Heart left ventricle (tissue), 16 donors: ENCODE data around the gene SH3RF3. TPM values are rescaled to one million over a fixed set of nuclear protein-coding genes. Genes with fewer than 3 reads are reported as not detected.
A peak's percentile ranks its signal among the peaks of the same experiment; 100 is the strongest.

Experiments used
- ATAC-seq, 4 donors: fragments of 200-7000 bp; cut with Tn5 transposase; one replicate each; pipeline ENCODE4 v1.9.1; 2020 to 2022; ENCODE audit warnings: moderate library complexity in 4 of 4, mild to moderate bottlenecking in 3 of 4, moderate number of reproducible peaks in 1 of 4
- DNase-seq, 5 donors: peaks; one replicate each; pipeline ENCODE4 v3.0.0-alpha.2; 2020
- H3K27ac ChIP-seq, 12 donors: fragments of 200-600 bp; sonication (generic) in 4 of 12; one replicate each; pipeline versions ENCODE4 v1.5.0 to v1.8.0; 2016 to 2022; ENCODE audit warnings: mild to moderate bottlenecking in 2 of 12
- H3K27me3 ChIP-seq, 9 donors: fragments of 200-600 bp; sonication (generic) in 2 of 9; one replicate each; pipeline versions ENCODE4 v1.5.1 to v1.8.0; 2016 to 2022; ENCODE audit warnings: mild to moderate bottlenecking in 3 of 9
- H3K36me3 ChIP-seq, 9 donors: fragments of 200-600 bp; sonication (generic) in 2 of 9; one replicate each; pipeline versions ENCODE4 v1.5.0 to v1.8.0; 2018 to 2022; ENCODE audit warnings: mild to moderate bottlenecking in 2 of 9
- H3K4me1 ChIP-seq, 12 donors: fragments of 200-600 bp; sonication (generic) in 4 of 12; one replicate each; pipeline versions ENCODE4 v1.5.0 to v1.8.0; 2016 to 2022; ENCODE audit warnings: mild to moderate bottlenecking in 3 of 12
- H3K4me3 ChIP-seq, 12 donors: fragments of 200-600 bp; sonication (generic) in 4 of 12; one replicate each; pipeline versions ENCODE4 v1.5.0 to v1.8.0; 2017 to 2022; ENCODE audit warnings: mild to moderate bottlenecking in 9 of 12, moderate library complexity in 4 of 12
- H3K9me3 ChIP-seq, 12 donors: fragments of 200-600 bp; sonication (generic) in 4 of 12; one replicate each; pipeline versions ENCODE4 v1.5.0 to v1.8.0; 2016 to 2022; ENCODE audit warnings: mild to moderate bottlenecking in 1 of 12
- POLR2A ChIP-seq, 2 donors: fragments of 450-650 bp; IDR thresholded peaks; one replicate each; pipeline ENCODE4 v1.6.1; 2017; ENCODE audit warnings: antibody characterized with exemption in 2 of 2, mild to moderate bottlenecking in 2 of 2, moderate library complexity in 2 of 2
- WGBS, 4 donors: extraction: QIAGEN DNeasy Blood & Tissue Kit in 2 of 4; methylation state at CpG; one replicate each; pipeline versions ENCODE4 v1.1.5 to v1.1.7; 2013 to 2018; 5-methylcytosine and 5-hydroxymethylcytosine counted together
- intact Hi-C, 10 donors: fragments of 100-400 bp; cut with DNase I; formaldehyde crosslinking; loops; one replicate each; pipeline versions ENCODE4 v1.11.1 to v1.14.2; 2022
- polyA plus RNA-seq, 2 donors: library from polyadenylated mRNA; stranded (reverse); fragments of 200-250 nt; gene quantifications; one replicate each; pipeline ENCODE4 v1.2.3, GENCODE V29; 2013
- total RNA-seq, 9 donors: library from RNA; depleted of rRNA in 2 of 9; stranded (reverse); fragments of >200 nt in 2 of 9; fragmentation: NEBNext Ultra II Directional in 3 of 9; extraction: Animal tissue kit (Norgen Biotek cat#: 25700) in 3 of 9; gene quantifications; one replicate each; pipeline versions ENCODE4 v1.1.0 to v1.2.4, GENCODE V29; 2016 to 2023
- TF ChIP-seq, protein P1 (sequence below), 12 donors: fragments of 200-600 bp; sonication (generic) in 4 of 12; IDR thresholded peaks; one replicate each; pipeline versions ENCODE4 v1.5.0 to v1.8.0; 2018 to 2022; ENCODE audit warnings: antibody characterized with exemption in 12 of 12, mild to moderate bottlenecking in 5 of 12
- donor health status: ischemic (EF 13 %, LVEDD 7.1; RV severe dilation, severe dysfunction).
- donor health status: healthy with polysubstance abuse.
- donor health status: DM: no; HTN: yes; CAD: no.
- donor health status: DM: no; HTN: no; CAD: no.
- donor health status: ischemic (EF 25% LVEDD 6.9; RV normal size, moderate dysfunction).
- donor health status: ischemic (EF 25% LVEDD 5.7; RV mildly dilated, moderate dysfunction).
- donor health status: healthy.
- donor health status: DM: yes; HTN: yes; CAD: no.
- donor health status: ischemic (EF 35%, LVEDD 5.7; RV mildly dilated, moderate dysfunction).
- donor health status: nonischemic (EF 11% LVEDD 7.7; RV severe dilation, severe dysfunction).
- donor health status: DM: yes; HTN: yes; CAD: no.
- donor health status: PGD.
- donor health status: ischemic (EF 29% LVEDD 5.4; RV normal size, mild dysfunction).
- donor health status: nonischemic (EF 23%, LVEDD 6.1; RV moderate dilation, normal function).

SH3RF3 gene
- total and polyA plus RNA-seq, 11 donors = 5.2 to 15.7 (median 7.9) TPM

DNA sequence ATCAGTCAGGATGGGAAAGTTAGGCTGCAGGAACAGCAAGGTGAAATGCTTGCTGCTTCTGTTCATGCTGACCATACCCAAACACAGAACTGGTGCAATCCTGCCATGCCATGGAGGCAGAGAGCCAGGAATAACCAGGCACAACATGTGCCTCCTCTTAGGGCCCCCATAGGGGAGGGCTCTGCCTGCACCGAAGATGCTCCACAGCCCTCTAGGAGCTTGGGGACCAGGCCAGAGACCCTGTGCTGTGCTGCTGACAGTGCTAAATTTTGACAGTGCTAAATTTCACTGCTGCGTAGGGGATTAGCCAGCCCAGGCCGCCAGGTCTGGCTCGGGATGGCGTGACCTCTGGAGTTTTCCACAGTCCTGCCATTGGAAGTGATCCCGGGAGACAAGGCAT, 173.3 kb downstream of the SH3RF3 start:
- no peak for ATAC-seq
- intact Hi-C loops = no loop called here

DNA sequence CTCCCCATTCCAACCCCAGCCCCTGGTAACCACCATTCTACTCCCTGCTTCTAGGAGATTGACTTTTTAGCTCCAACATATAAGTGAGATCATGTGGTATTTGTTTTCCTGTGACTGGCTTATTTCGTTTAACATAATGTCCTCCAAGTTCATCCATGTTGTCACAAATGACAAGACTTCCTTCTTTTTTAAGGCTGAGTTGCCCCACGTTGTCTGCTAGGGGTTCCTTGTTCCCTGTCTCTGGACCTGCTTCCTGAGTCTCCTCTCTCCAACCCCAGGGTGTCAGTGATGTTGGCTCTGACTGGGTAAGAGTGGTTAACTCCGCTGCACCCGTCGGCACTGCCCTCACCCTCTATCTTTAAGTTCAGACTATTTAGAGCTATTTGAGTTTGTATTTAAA, 175.2 kb downstream of the SH3RF3 start:
- Histone ChIP-seq H3K4me3 (no peak overlapping the region), H3K4me1 (peaks cover 0 to 20% (median 7%) of the 10 kb centered on the region in 12 donors), H3K36me3 (no peaks in the 10 kb centered on the region), H3K27me3 (no peaks in the 10 kb centered on the region), H3K9me3 (no peaks in the 10 kb centered on the region), H3K27ac (no peak overlapping the region)
- intact Hi-C loops = no loop called here
- no peak for TF ChIP-seq POLR2A (IDR thresholded peaks at IDR 0.05)
- TF ChIP-seq, protein P1, sequence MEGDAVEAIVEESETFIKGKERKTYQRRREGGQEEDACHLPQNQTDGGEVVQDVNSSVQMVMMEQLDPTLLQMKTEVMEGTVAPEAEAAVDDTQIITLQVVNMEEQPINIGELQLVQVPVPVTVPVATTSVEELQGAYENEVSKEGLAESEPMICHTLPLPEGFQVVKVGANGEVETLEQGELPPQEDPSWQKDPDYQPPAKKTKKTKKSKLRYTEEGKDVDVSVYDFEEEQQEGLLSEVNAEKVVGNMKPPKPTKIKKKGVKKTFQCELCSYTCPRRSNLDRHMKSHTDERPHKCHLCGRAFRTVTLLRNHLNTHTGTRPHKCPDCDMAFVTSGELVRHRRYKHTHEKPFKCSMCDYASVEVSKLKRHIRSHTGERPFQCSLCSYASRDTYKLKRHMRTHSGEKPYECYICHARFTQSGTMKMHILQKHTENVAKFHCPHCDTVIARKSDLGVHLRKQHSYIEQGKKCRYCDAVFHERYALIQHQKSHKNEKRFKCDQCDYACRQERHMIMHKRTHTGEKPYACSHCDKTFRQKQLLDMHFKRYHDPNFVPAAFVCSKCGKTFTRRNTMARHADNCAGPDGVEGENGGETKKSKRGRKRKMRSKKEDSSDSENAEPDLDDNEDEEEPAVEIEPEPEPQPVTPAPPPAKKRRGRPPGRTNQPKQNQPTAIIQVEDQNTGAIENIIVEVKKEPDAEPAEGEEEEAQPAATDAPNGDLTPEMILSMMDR (IDR thresholded peaks at IDR 0.05) = no peak
- DNase-seq (no peak), ATAC-seq (no peak)
- 73 to 82% (median 77%) methylated on average over 5 of the region's 5 CpGs for WGBS, 4 donors

More for the DNA sequence above, 173.3 kb downstream of the SH3RF3 start:
- no peak overlapping the region for H3K4me3 ChIP-seq
- no peak for DNase-seq
- no peak for TF ChIP-seq POLR2A (IDR thresholded peaks at IDR 0.05)
- TF ChIP-seq, protein P1 (IDR thresholded peaks at IDR 0.05) = no peak
- H3K27me3 ChIP-seq = no peaks in the 10 kb centered on the region
- WGBS, 4 donors = 89 to 95% (median 93%) methylated on average over 6 of the region's 6 CpGs
- H3K36me3 ChIP-seq = no peaks in the 10 kb centered on the region
- H3K27ac ChIP-seq = no peak overlapping the region
- H3K9me3 ChIP-seq = no peaks in the 10 kb centered on the region
- peaks cover 0 to 31% (median 9%) of the 10 kb centered on the region in 12 donors for H3K4me1 ChIP-seq

DNA sequence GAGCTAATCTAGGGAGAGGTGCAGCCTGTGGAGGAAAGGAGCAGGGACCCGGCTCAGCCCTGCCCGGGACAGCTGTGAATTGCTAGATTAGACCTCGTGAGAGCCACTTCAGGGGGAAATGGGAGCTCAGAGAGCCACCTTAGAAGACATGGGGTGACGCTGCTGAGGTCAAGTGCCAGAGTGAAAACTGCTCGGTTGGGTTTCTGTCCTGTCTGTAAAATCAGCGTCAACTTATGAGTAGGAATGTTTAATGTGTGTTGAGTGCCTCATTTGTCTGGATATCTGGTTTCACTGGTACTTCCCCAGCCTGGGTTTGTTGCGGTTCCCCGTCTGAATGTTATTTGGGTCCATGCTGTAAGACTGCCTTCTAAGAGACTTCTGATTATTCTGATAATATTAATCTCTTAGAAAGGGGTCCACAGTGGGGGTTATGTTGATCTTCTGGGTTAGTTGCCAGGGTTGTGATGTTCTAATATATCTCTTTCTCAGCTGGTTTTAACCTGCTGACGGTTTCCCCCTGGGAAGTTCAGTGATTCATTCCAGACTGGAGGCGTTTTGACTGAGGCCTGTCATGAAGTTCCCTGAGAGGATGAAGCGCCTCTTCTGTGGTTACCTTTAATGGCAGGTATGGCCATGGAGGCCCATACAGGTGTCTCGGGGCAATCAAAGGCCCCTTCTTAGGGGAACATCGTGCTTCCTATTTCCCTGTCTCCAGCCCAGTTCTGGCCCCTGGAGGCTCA, 175.9 kb downstream of the SH3RF3 start:
- Histone ChIP-seq H3K27me3 (no peaks in the 10 kb centered on the region), H3K27ac (no peak overlapping the region), H3K36me3 (no peaks in the 10 kb centered on the region), H3K9me3 (no peaks in the 10 kb centered on the region), H3K4me1 (peaks cover 0 to 15% (median 4%) of the 10 kb centered on the region in 12 donors), H3K4me3 (no peak overlapping the region)
- ATAC-seq (no peak), DNase-seq (peak in 1 of 5 donors; percentile 1)
- TF ChIP-seq, protein P1 (IDR thresholded peaks at IDR 0.05) = no peak
- no peak for TF ChIP-seq POLR2A (IDR thresholded peaks at IDR 0.05)
- 86 to 93% (median 86%) methylated on average over 12 to 13 of the region's 13 CpGs for WGBS, 4 donors
- intact Hi-C loops = no loop called here

DNA sequence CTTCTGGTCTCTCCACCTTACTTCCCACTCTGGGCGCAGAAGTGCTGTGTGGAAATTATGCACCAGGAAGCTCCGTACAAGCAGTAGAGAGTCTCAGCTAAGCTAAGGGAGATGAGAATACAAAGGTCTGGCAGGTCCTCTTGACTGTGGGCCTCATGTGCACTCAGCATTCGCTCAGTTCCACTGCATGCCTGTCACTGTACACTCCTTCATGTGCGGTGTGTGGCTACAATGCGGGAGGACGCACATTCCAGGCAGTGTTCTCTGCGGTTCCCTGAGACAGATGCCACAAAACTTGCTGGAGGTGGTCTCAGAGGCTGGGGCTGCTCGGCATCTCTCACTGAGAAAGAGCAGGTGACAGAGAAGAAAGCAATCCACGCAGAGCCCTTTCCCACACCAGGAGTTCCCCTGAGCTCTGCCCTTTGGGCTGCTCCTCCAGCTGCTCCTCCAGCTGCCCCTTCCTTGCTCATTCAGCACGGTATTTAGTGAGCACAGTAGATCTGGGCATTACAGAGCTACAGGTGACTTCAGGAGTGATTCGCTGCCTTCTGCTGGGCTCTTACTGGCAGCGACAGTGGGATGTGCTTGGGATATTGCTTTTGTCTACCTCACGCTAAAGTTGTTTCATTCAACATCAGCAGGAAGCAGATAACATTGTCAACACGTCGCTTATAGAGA, 176.6 kb downstream of the SH3RF3 start:
- no peak for TF ChIP-seq POLR2A (IDR thresholded peaks at IDR 0.05)
- TF ChIP-seq, protein P1 (IDR thresholded peaks at IDR 0.05) = no peak
- peaks cover 0 to 8% (median 0%) of the 10 kb centered on the region in 12 donors for H3K4me1 ChIP-seq

More for the DNA sequence above, 176.6 kb downstream of the SH3RF3 start:
- Histone ChIP-seq H3K27ac (no peak overlapping the region), H3K4me3 (no peak overlapping the region), H3K27me3 (no peaks in the 10 kb centered on the region), H3K9me3 (no peaks in the 10 kb centered on the region), H3K36me3 (no peaks in the 10 kb centered on the region)
- DNase-seq = peak in 1 of 5 donors; percentile 5
- 80 to 87% (median 84%) methylated on average over 15 of the region's 15 CpGs for WGBS, 4 donors
- ATAC-seq = no peak
- intact Hi-C loops = no loop called here
